Stimulated activated naive CD8-positive, alpha-beta T cell treated with anti-CD3 and anti-CD28 coated beads, Interleukin-15, Interleukin-2, amounts not matched to agents 100 ng/mL and 50 ng/mL, for 24 hours (primary cell): ENCODE data around the gene DLX5.

Experiments
- H3K27ac Mint-ChIP-seq: one replicate; pipeline ENCODE4 v1.8.0; 2021; ENCODE audit warnings: mild to moderate bottlenecking, mixed read lengths
- H3K27me3 Mint-ChIP-seq: one replicate; pipeline ENCODE4 v1.8.0; 2021; ENCODE audit warnings: mixed read lengths
- H3K36me3 Mint-ChIP-seq: one replicate; pipeline ENCODE4 v1.8.0; 2021; ENCODE audit warnings: low read depth, mixed read lengths
- H3K4me1 Mint-ChIP-seq: one replicate; pipeline ENCODE4 v1.8.0; 2021; ENCODE audit warnings: low read depth, mixed read lengths
- H3K4me3 Mint-ChIP-seq: one replicate; pipeline ENCODE4 v1.8.0; 2021; ENCODE audit warnings: mild to moderate bottlenecking, mixed read lengths
- H3K9me3 Mint-ChIP-seq: one replicate; pipeline ENCODE4 v1.8.0; 2021; ENCODE audit warnings: mixed read lengths

Gene DLX5

DNA sequence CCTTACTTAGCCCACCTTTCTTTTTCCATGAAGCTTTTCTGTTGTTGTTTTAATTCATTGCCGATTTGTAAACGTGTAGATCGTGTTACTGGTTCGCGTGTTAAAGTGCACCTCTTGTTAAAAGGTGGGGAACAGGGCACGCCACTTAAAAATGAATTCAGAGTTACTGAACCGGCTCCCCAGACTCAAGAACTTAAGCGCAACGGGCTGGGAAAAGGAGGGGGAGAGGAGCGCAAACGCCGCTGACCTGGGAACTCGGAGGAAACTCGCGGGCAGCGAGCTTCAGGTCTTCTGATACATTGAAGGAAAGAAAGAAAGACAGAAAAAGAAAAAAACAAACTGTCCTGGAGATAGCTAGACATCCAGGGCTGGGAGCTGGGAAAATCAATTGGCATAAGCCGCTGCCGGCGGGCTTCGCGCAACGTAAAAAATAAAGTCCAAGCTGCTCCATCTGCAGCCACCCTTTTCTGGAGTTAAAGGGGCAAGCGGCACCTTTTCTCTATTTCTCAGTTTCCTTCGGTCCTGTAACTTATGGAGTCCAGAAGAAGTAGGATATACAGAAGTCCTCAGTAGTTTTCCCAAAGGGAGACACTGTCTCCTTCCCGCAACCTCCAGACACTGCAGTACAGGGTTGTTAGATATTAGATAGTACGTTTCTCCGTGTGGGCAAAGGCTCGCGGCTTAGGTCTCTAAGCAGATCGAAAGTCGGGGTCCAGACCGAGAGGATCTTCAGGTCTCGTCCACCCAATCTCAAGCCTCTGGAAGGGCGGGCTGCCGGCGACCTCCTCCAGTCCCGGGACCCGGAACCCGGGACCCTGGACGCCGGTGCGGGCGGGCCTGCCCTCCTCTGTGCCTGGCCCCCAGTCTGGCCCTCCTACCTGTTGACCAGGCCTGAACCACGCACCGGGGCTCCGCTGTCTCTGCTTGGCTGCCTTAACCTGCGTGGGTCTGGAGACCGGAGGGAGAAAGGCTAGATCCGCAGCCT, 21.1 kb downstream of the DLX5 start:
- Mint-ChIP-seq H3K36me3 (peaks cover 5% of the 10 kb centered on the region), H3K27me3 (peaks cover 83% of the 10 kb centered on the region), H3K4me3 (no peak overlapping the region), H3K27ac (no peak overlapping the region), H3K9me3 (peaks cover 4% of the 10 kb centered on the region), H3K4me1 (peaks cover 25% of the 10 kb centered on the region)

DNA sequence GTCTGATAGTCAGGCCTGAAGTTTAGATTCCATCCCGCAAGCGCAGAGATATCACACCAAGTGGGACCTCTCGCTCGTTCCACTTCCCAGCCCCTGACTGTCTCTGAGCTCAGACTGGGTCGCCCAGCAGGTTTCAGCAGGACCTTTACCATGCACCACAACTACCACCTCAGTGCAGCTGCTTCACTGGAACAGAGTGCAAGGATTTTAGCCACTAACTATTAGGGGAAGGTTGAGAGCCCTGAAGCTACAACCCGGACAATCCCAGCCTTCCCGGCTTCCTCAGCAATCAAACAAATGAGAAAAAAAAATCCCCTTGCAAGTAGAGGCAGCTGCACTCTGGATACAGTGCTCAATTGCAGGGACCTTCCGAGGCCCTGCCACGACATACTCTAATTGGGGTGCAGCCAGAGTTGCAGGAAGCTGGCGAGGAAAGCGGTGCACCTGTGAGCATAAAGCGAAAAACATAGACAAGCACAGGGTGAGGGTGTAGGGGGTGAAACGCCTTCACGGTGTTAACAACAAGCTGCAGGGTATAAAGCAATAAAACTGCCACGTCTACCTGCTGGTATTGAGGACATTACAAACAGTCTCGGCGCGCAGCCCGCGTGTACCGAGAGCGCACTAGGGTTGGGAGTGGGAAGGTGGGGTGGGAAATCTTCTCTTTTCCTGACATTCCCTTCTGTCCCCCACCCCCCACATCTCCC, 21.9 kb downstream of the DLX5 start:
- H3K27ac Mint-ChIP-seq, result no peak overlapping the region
- peaks cover 4% of the 10 kb centered on the region for H3K9me3 Mint-ChIP-seq
- H3K27me3 Mint-ChIP-seq, result peaks cover 83% of the 10 kb centered on the region
- H3K4me1 Mint-ChIP-seq, result peaks cover 25% of the 10 kb centered on the region
- no peak overlapping the region for H3K4me3 Mint-ChIP-seq
- H3K36me3 Mint-ChIP-seq, result peaks cover 5% of the 10 kb centered on the region

DNA sequence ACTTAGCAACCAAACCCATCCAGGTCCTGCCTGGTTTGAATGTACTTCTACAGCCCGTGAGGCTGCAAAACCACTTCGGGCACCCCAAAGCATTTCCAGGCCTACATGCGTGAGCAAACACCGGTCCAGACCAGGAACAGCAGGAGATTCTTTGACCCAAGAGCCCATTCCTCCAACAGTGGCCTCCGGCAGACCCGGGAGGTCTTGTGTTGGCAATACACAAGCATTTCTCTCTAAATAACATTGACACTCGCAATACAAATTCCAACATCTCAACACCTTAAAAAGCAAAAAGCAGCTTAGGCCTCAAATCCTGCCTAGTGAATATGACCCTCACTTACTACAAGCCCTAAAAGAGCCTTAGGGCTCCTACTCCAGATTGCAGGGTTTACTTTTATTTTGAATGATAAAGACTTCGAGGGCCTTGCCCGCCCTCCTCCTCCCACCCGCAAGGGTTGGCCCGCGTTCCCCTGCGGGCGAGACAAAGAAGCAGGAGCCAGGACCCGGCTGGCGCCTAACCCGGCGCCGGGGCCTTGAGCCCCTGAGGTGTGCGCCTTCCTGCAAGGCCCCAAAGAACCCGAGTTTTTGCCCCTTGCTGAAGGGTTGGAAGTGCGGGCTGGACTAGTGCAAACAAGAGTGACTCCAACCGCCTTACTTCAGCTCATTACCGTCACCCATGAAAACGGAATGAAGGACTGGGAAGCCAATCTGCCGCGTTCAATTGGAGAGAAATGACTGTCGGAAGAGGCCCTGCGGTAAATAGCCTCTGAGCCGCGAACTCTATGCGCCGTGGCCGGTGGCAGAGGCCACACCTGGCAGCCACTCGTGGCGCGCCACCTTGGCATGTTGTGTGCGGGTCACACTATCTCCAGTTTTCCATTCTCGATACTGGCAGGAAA, 22.7 kb downstream of the DLX5 start:
- peaks cover 4% of the 10 kb centered on the region for H3K9me3 Mint-ChIP-seq
- peaks cover 22% of the 10 kb centered on the region for H3K4me1 Mint-ChIP-seq
- no peak overlapping the region for H3K4me3 Mint-ChIP-seq
- peaks cover 5% of the 10 kb centered on the region for H3K36me3 Mint-ChIP-seq
- H3K27me3 Mint-ChIP-seq, result peaks cover 83% of the 10 kb centered on the region
- no peak overlapping the region for H3K27ac Mint-ChIP-seq

DNA sequence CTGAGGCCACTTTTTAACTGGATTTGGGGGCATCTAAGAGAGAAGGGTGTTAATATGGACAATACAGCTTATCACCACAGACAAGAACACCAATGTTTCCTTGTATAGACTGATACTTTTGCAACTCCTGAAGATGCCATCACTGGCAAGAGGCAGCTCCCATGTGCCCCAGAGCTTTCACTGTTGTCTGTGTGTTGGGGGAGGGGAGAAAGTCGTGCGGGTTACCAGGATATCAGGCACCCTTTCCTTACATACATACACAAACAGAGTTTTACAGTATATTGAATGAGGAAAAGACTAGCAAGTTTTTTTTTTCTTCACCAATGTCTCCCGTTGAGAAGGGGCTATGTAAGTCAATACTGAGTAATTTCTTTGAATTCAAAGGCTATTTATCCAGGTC, 23.4 kb downstream of the DLX5 start:
- Mint-ChIP-seq H3K4me3 (no peak overlapping the region), H3K27me3 (peaks cover 85% of the 10 kb centered on the region), H3K4me1 (peaks cover 18% of the 10 kb centered on the region), H3K36me3 (peaks cover 5% of the 10 kb centered on the region), H3K9me3 (peaks cover 4% of the 10 kb centered on the region), H3K27ac (no peak overlapping the region)

DNA sequence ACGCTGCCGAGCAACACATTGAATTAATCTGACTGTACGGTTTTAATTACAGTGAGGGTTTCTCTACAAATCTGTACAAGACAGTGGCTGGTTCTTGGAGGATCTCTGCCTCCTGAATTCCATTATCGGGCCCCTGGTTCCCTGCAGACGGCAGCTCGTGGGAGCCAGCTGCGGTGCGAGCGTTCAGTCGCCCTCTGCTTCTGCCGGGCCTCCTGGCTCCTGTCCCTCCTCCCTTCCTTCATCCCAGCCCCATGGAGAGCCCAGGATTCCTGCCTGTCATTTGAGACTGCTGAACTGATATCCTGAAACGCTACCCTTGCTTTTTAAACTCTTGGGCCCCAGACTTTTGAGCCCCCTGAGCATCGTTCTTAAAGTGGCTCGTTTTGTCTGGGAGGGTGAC, 25.9 kb downstream of the DLX5 start:
- Mint-ChIP-seq H3K4me3 (no peak overlapping the region), H3K4me1 (peaks cover 5% of the 10 kb centered on the region), H3K27me3 (peaks cover 94% of the 10 kb centered on the region), H3K9me3 (peaks cover 4% of the 10 kb centered on the region), H3K27ac (no peak overlapping the region), H3K36me3 (peaks cover 5% of the 10 kb centered on the region)

DNA sequence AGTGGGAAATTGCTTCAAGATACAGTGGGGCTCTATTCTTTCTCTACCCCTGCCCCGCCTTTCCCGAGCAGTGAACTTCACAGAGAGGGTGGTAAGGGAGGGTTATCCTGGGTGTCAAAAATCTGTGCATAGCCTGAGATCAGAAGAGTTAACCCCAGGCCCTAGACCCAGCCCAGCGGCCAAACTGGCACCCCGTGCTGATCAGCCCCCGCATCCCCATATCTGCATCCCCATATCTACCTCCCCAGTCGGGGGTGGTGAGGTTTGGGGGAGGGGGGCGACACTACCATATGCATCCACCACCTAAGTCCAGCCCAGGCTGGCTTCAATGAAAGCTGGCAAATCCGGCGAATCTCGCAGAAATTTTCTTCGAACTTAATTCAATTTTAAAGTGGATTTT, 26.3 kb downstream of the DLX5 start:
- Mint-ChIP-seq H3K4me1 (peaks cover 4% of the 10 kb centered on the region), H3K9me3 (peaks cover 4% of the 10 kb centered on the region), H3K4me3 (no peak overlapping the region), H3K27me3 (peaks cover 94% of the 10 kb centered on the region), H3K36me3 (peaks cover 4% of the 10 kb centered on the region), H3K27ac (no peak overlapping the region)

DNA sequence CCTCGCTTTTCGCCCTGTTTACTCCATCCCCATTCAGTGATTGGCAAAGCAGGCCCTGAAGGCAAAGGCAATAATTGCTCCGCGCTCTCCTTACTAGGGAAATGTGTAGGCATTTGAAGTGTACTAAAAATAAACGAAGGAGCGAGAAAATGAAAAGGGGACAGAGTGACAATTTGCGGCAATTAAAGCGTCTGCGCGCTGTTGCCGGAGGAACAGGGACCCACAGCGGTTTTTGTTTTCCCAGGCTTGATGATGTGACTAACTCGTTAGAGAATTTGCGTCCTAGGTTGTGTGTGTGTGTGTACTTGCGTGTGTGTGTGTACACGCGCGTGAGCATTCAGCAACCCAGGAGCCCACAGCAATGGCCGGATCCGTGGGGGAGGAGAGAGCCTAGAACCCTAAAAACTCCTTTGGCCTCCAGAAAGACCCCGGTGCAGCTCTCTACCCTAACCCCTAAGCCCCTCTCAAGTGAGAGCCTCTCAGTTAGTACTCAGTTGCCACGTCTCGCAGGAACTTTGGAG, 27.1 kb downstream of the DLX5 start:
- Mint-ChIP-seq H3K27ac (no peak overlapping the region), H3K4me1 (no peaks in the 10 kb centered on the region), H3K36me3 (no peaks in the 10 kb centered on the region), H3K9me3 (no peaks in the 10 kb centered on the region), H3K4me3 (no peak overlapping the region), H3K27me3 (peaks cover 94% of the 10 kb centered on the region)

DNA sequence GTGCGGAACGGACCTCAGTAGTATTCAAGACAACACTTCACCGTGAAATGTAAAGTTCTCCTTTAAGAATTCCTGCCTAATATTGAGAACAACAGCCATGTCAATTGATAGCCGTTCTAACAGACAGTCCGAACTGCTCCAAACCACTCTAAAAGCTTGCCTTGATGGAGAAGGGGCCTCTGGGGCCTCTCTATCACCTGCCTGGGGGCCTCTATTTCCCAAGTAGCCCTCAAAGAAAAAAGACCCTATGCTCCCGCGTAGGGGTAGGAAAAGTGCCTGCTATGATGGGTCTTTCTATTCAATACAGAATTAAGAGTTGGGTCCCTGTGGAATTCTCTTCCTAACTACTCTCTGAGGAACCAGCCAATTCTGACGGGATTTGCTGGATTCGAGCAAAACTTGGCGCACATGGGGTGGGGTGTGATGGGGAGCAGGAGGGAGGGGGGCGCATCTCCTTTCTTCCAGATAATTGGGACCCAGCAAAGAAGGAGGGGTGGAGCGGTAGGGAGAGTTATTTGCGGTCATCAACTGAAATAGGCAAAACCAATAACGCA, 27.6 kb downstream of the DLX5 start:
- no peak overlapping the region for H3K4me3 Mint-ChIP-seq
- peaks cover 94% of the 10 kb centered on the region for H3K27me3 Mint-ChIP-seq
- H3K27ac Mint-ChIP-seq, result no peak overlapping the region
- H3K4me1 Mint-ChIP-seq, result no peaks in the 10 kb centered on the region
- no peaks in the 10 kb centered on the region for H3K9me3 Mint-ChIP-seq
- H3K36me3 Mint-ChIP-seq, result no peaks in the 10 kb centered on the region

DNA sequence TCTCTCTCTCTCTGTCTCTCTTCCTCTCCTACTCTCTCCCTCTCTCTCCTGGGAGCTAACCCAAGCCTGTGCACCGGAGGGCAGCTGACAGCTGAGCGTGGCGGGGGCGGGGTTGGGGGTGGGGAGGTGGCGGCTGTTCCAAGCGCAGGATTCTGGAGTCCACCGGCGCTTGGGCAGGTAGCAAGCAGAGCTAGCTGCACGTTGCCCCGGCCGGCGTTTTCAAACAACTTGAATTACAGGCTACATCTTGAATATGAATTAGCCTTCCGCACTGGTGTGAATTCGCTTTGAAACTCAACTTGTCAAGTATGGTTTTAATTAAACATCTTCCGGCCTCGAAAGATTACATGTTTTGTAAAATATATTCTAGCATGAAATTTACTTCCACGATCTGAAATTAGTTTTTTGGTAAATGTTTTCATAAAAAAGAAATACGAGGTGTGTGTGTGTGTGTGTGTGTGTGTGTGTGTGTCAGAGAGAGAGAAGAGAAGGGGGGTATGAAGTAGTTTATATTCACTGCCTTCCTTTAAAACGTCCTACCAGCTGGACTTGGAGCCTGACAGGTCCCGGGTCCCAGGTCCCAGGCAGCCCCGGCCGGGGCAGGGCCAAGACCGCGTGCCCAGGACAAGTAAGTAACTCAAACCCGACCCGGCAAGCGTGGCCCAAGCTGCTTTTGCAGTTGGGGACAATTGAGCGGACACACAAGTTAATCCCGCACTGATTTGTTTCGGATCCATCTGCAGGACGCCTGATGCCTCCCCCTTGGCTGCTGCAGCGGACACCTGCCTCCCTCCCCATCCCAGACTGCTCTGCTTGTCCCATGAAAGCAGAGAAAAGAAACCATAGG, 28.3 kb downstream of the DLX5 start:
- Mint-ChIP-seq H3K27ac (no peak overlapping the region), H3K36me3 (no peaks in the 10 kb centered on the region), H3K4me1 (no peaks in the 10 kb centered on the region), H3K9me3 (no peaks in the 10 kb centered on the region), H3K4me3 (no peak overlapping the region), H3K27me3 (peaks cover 94% of the 10 kb centered on the region)

DNA sequence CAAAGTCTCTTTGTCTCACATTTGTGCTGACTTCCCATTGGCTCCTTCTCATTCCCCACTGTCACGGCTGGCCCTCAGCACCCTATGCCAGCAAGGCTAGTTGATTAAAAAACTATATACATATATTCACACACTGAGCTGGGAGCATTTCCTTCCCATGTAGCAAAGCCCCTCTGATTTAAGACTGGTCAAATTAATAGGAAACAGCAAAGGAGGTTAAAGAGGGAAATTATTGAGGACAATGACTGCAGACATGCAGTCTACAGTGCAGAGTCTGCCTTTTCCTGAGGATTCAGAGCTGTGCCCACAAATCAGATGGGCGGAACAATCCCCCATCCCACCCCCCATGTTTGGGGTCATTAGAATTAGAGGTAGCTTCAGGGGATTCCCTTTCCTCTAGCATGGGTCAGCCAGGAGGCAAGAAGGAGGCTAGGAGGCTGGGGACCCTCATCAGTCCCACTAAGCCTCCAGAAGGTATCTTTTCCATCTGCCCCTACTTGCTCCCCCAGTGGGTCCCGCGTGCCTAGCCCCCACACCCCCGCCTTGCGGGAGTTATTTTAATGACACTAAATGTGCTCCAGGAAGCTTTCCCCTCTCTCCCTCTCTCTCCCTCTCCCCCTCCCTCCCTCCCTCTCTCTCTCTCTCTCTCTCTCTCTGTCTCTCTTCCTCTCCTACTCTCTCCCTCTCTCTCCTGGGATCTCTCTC, 29.1 kb downstream of the DLX5 start:
- Mint-ChIP-seq H3K36me3 (no peaks in the 10 kb centered on the region), H3K27ac (no peak overlapping the region)

DNA sequence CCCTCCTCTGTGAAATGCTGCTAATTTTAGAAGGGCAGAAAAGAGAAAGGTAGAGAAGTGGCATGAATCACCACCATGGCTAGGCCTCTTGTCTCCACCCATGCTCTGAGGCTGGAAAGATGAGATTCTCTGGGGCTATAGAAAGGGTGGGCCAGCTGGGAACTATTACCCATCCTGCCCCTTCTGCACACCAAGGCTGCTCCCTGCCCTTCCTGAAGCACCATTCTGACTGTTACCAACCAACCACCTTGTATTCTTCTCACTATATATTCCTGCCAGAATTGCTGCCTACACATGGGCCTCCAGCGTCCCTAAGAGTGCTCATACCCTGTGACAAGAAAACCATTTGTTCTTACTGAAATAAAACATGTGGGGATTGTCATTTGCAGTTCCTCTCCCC, 30.7 kb downstream of the DLX5 start:
- Mint-ChIP-seq H3K36me3 (peaks cover 4% of the 10 kb centered on the region), H3K4me3 (no peak overlapping the region), H3K27me3 (peaks cover 91% of the 10 kb centered on the region), H3K9me3 (no peaks in the 10 kb centered on the region), H3K27ac (no peak overlapping the region), H3K4me1 (no peaks in the 10 kb centered on the region)

More for the DNA sequence above, 29.1 kb downstream of the DLX5 start:
- Mint-ChIP-seq H3K4me3 (no peak overlapping the region), H3K27me3 (peaks cover 92% of the 10 kb centered on the region), H3K4me1 (no peaks in the 10 kb centered on the region), H3K9me3 (no peaks in the 10 kb centered on the region)

DNA sequence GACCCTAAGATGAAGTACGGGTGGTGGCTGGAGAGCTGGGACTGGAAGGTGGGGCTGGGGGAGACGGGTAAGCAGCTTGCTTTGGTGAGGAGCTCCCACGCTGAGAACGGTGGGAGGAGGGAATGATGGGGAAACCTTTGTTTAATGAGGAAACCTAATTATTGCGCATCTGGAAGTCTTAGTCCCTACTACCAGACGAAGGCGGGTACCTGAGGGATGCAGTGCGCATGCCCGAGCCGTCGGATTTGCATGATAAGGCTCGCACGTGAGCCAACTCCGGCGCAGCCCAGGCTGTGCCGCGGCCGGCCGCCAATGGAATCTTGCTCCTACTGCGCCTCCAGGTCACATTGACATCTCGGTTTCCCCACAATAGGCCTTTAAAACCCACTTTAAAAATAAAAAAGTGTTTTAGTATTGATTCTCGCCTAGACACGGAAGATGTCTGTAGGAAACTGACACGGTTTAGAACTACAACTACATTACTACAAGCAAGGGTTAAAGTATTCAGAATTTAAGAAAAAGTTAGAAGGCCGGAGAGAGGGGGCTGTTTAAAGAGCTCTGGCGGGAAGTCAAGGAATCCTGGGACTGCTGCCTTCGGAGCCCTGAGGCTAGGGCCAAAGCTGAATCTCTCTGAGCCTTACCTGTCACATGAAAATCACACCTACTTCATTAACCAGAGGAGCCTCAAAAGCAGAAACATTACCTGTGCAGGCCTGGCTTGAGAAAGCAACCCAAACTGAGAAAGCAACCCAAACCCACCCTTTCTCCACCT, 31.4 kb downstream of the DLX5 start:
- no peaks in the 10 kb centered on the region for H3K9me3 Mint-ChIP-seq
- H3K4me3 Mint-ChIP-seq, result no peak overlapping the region
- H3K4me1 Mint-ChIP-seq, result no peaks in the 10 kb centered on the region
- H3K36me3 Mint-ChIP-seq, result peaks cover 4% of the 10 kb centered on the region
- peaks cover 93% of the 10 kb centered on the region for H3K27me3 Mint-ChIP-seq
- no peak overlapping the region for H3K27ac Mint-ChIP-seq
